ENCODE data around the gene CRYM. TPM values are rescaled to one million over a fixed set of nuclear protein-coding genes. Genes with fewer than 3 reads are reported as not detected.
A peak's percentile ranks its signal among the peaks of the same experiment; 100 is the strongest.
"Not testable (repeated sequence)": the region's sequence is repeated elsewhere in the genome, so short reads cannot be mapped to it uniquely, and the experiment has no call there.

The CRYM gene
- total and polyA plus RNA-seq, 2 donors (not counting 1 experiment from before 2014, with no cell fraction given): 0.06 to 0.50 TPM

DNA sequence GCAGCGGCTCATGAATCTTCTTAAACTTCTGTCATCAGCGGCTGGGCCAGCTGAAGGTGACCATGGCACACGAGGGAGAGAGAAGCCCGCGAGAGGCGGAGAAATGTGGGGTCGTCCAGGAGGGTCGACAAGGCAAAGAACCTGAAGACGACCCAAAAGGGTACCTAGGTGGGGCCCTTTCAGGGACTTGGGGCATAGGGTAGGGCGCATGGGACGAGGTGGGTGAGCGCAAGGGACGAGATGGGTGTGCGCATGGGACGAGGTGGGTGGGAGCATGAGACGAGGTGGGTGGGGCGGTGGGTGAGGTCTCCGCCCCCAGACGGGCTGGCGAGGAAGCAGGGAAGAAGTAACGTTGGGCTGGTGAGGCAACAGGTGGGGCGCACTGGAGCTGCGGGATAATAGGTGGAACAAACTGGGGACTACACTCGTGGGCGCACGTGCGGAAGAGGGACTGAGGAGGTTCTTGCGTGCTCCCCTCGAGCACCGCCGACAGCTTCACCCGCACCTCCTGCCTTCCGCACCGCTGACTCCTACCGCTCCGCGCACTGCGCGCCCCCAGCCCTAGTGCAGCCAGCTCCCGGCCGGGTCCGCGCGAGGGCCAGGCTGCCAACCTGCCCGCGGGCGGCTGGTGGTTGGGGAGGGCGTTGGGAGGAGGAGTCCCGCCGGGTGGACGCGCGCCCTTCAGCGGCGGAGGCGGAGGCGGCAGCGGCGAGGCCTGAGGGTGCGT is 23.2 kb upstream of the CRYM start:
- Histone ChIP-seq H4K20me1 (ENCODE audit: control insufficient read depth, extremely low read depth, insufficient read depth, low read length) (no peaks in the 10 kb centered on the region), H3K9ac (ENCODE audit: insufficient read depth, low read length) (peak overlapping the region; percentile 47), H3K36me3 (ENCODE audit: control insufficient read depth, insufficient read depth, low read length) (no peaks in the 10 kb centered on the region), H3K4me3 (replicated peaks in 1 of 4; ENCODE audit: control extremely low read depth in 1 of 4, insufficient read depth in 1 of 4, low read depth in 3 of 4, low read length in 4 of 4) (peak overlapping the region; percentile 60 to 84 (median 69)), H3K79me2 (ENCODE audit: control insufficient read depth, insufficient read depth, low read length) (peaks cover 4% of the 10 kb centered on the region), H3K9me3 (ENCODE audit: control insufficient read depth, insufficient read depth, low read depth, low read length) (no peaks in the 10 kb centered on the region), H3K4me1 (ENCODE audit: control insufficient read depth, extremely low read depth, insufficient read depth, low read length) (peaks cover 5% of the 10 kb centered on the region), H3K27me3 (ENCODE audit: control insufficient read depth, insufficient read depth, low read length) (no peaks in the 10 kb centered on the region), H3K4me2 (ENCODE audit: extremely low read depth, insufficient read depth, low read length) (peak overlapping the region; percentile 85), H3K27ac (ENCODE audit: insufficient read depth, low read length) (peak overlapping the region; percentile 57), H2AFZ (ENCODE audit: low read length) (peak overlapping the region; percentile 85)
- TF ChIP-seq, protein P1, sequence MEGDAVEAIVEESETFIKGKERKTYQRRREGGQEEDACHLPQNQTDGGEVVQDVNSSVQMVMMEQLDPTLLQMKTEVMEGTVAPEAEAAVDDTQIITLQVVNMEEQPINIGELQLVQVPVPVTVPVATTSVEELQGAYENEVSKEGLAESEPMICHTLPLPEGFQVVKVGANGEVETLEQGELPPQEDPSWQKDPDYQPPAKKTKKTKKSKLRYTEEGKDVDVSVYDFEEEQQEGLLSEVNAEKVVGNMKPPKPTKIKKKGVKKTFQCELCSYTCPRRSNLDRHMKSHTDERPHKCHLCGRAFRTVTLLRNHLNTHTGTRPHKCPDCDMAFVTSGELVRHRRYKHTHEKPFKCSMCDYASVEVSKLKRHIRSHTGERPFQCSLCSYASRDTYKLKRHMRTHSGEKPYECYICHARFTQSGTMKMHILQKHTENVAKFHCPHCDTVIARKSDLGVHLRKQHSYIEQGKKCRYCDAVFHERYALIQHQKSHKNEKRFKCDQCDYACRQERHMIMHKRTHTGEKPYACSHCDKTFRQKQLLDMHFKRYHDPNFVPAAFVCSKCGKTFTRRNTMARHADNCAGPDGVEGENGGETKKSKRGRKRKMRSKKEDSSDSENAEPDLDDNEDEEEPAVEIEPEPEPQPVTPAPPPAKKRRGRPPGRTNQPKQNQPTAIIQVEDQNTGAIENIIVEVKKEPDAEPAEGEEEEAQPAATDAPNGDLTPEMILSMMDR (conservative IDR thresholded peaks at IDR 0.05 in 1 of 2, IDR thresholded peaks at IDR 0.05 in 1 of 2; ENCODE audit: low read depth in 1 of 2, low read length in 2 of 2): peak in 1 of 2 donors; percentile 21
- no peak for TF ChIP-seq EZH2 (IDR thresholded peaks at IDR 0.05; ENCODE audit: low read length, missing control alignments)
- peak; percentile 57 to 65 for DNase-seq (ENCODE audit: low read depth in 2 of 2)

DNA sequence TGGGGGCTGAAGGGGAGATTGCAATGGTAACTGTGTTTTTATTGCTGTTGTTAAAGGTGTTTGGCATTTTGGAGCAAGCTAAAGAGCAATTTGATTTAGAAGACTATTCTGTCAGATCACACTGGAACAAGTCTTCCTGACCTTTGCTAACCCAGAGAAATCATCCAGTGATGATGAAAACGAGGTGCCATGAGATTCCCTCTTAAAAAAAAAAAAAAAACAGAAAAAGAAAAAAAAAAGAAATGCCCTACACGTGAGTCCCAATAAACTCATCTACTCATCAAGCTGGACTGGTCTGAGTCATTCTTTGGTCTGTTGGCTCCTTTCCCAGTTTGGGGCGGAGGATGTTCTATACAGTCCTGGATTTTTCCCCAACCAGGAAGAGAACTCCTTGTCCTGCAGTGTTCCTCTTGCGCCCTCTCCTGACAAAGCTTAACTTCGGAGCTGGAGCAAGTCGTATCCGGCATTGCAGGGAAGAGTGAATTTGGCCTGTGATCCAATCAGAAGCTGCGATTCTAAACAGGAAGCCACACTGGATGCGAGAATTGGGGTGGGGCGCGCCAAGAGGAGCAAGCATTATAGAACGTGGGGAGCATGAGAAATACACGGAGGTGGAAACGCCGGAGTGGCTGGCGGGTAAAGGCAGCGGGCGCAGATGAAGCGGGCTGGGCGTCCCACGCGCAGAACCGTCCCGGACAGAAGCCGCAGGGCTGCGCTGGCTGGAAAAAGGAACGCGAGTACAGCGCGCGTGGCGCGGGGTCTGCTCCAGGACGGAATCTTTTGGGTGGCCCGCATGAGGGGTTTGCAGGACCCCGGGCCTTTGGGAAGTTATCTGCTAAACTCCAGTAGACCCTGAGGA is 22.4 kb upstream of the CRYM start:
- Histone ChIP-seq H3K4me3 (replicated peaks in 1 of 4; ENCODE audit: control extremely low read depth in 1 of 4, insufficient read depth in 1 of 4, low read depth in 3 of 4, low read length in 4 of 4) (peak overlapping the region; percentile 60 to 84 (median 69)), H3K4me1 (ENCODE audit: control insufficient read depth, extremely low read depth, insufficient read depth, low read length) (peaks cover 6% of the 10 kb centered on the region), H3K36me3 (ENCODE audit: control insufficient read depth, insufficient read depth, low read length) (no peaks in the 10 kb centered on the region), H3K27ac (ENCODE audit: insufficient read depth, low read length) (peak overlapping the region; percentile 57), H3K27me3 (ENCODE audit: control insufficient read depth, insufficient read depth, low read length) (no peaks in the 10 kb centered on the region), H2AFZ (ENCODE audit: low read length) (peak overlapping the region; percentile 85), H3K79me2 (ENCODE audit: control insufficient read depth, insufficient read depth, low read length) (peaks cover 4% of the 10 kb centered on the region), H4K20me1 (ENCODE audit: control insufficient read depth, extremely low read depth, insufficient read depth, low read length) (no peaks in the 10 kb centered on the region), H3K9me3 (ENCODE audit: control insufficient read depth, insufficient read depth, low read depth, low read length) (no peaks in the 10 kb centered on the region), H3K4me2 (ENCODE audit: extremely low read depth, insufficient read depth, low read length) (peak overlapping the region; percentile 85), H3K9ac (ENCODE audit: insufficient read depth, low read length) (peak overlapping the region; percentile 29)
- peak; percentile 99 to 100 for DNase-seq (ENCODE audit: low read depth in 2 of 2)
- TF ChIP-seq, protein P1 (conservative IDR thresholded peaks at IDR 0.05 in 1 of 2, IDR thresholded peaks at IDR 0.05 in 1 of 2; ENCODE audit: low read depth in 1 of 2, low read length in 2 of 2): peak; percentile 93 to 94
- no peak for TF ChIP-seq EZH2 (IDR thresholded peaks at IDR 0.05; ENCODE audit: low read length, missing control alignments)

DNA sequence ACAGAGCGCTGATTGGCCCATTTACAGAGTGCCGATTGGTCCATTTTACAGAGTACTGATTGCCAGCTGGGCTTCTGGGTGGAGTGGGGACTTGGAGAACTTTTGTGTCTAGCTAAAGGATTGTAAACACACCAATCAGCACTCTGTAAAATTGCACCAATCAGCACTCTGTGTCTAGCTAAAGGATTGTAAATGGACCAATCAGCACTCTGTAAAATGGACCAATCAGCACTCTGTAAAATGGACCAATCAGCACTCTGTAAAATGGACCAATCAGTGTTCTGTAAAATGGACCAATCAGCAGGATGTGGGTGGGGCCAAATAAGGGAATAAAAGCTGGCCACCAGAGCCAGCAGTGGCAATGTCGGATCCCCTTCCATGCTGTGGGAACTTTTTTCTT is 11.7 kb upstream of the CRYM start:
- not testable (repeated sequence) for H3K27ac ChIP-seq (ENCODE audit: insufficient read depth, low read length); H3K4me3 ChIP-seq (replicated peaks in 1 of 4; ENCODE audit: control extremely low read depth in 1 of 4, insufficient read depth in 1 of 4, low read depth in 3 of 4, low read length in 4 of 4); DNase-seq (ENCODE audit: low read depth in 2 of 2); H3K79me2 ChIP-seq (ENCODE audit: control insufficient read depth, insufficient read depth, low read length); H3K4me1 ChIP-seq (ENCODE audit: control insufficient read depth, extremely low read depth, insufficient read depth, low read length); H2AFZ ChIP-seq (ENCODE audit: low read length); H3K4me2 ChIP-seq (ENCODE audit: extremely low read depth, insufficient read depth, low read length); H3K9ac ChIP-seq (ENCODE audit: insufficient read depth, low read length); H3K9me3 ChIP-seq (ENCODE audit: control insufficient read depth, insufficient read depth, low read depth, low read length); H3K36me3 ChIP-seq (ENCODE audit: control insufficient read depth, insufficient read depth, low read length); H3K27me3 ChIP-seq (ENCODE audit: control insufficient read depth, insufficient read depth, low read length); H4K20me1 ChIP-seq (ENCODE audit: control insufficient read depth, extremely low read depth, insufficient read depth, low read length)
